ENCODE measurements around the gene WWOX.
A peak's percentile ranks its signal among the peaks of the same experiment; 100 is the strongest.

The WWOX gene

DNA sequence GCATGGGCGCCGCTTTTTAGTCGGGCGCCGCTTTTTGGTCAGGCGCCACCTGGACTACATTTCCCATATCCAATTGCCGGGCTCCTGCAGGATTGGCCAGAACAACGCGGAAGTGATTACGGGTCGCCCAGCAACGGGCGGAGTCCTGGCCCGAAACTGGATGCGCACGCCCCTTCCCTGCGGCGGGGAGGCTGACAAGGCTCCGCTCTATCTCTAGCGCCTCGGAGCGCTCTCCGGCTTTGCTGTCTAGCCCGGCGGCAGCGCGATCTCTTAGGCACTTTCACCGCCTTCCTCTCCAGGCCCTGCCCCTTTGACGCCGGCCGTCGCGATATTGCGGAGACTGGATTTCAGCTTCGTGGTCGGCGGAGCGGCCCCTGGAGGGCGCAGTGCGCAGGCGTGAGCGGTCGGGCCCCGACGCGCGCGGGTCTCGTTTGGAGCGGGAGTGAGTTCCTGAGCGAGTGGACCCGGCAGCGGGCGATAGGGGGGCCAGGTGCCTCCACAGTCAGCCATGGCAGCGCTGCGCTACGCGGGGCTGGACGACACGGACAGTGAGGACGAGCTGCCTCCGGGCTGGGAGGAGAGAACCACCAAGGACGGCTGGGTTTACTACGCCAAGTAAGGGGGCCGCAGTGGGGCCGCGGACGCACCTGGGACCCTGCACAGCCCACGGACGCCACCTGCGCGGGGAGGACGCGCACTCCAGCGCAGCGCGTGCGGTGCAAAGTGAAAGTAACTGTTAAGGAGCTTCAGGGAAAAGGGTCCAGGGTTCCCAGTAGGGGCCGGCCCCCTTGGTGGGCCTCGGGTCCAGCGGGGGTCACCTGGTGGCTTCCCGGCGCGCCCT, at the start of gene WWOX:
WWOX (plus strand) TSS at position 384 of the 841 bp plus-strand sequence.
- DNase-seq (ENCODE audit: low read depth, low spot score), result peak; percentile 99

DNA sequence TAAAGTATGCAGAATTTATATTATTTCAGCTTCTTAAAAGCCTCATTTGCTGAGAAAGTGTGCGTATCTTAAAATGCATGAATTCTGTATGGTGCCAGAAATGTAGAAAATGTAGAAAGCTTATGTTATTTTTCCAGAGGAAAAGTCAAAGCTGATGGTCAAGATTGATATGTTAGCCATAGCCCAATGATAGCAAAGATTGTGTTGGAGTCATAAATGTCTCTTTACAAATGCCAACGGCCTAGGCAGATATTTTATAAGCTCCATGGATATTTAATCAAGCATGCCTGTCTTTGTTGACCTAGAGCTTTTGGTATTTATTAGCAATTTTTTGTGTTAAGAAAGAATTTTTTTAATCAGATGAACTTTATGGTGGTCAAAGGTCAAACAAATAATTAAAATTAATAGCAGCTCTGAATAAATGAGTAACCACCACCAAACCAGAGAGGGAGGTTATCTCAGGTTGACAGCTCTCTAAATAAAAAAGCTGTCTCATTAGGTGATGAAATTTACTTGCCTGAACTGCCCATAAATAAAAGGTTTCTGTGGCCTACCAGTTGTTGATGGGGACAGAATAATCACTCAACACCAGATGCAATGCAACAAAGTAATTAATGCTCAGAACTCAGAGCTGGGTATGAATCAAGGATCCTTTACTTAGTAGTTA, 48.6 kb upstream of the WWOX start:
- DNase-seq (ENCODE audit: low read depth, low spot score), result no peak

DNA sequence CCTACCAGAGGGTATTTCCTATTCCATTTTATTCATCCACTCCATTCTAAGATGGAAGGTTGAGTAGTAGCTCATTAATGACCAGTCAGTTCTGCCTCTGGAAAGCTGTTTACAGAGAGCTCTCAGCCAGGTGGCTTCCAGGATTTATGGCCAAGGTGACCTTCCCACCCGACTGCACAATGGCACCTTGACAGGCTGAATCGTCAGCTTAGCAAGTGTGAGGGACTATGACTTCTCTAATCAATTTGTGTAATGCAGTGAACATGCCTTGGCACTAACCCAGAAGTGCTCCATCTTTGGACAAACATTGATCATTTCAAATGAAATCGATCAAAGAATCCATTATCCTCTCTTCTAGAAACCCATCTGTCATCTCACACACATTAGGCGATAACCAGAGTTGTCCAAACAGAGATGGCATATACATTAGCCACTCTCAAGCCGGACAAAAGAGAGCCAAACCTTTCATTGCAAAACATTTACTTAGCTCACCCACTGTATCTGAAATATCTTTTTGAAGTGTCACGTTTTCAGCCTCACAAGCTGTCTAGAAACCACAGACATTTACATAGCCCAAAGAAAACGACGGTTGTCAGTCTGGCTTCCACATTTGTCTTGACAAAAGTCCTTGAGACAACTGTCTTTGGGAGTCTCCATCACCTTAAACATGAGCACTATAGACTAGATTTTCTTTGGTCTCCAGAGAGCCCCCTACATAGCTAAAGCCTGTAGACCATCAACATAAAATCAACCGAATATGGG, 41.5 kb upstream of the WWOX start:
- no peak for DNase-seq (ENCODE audit: low read depth, low spot score)

DNA sequence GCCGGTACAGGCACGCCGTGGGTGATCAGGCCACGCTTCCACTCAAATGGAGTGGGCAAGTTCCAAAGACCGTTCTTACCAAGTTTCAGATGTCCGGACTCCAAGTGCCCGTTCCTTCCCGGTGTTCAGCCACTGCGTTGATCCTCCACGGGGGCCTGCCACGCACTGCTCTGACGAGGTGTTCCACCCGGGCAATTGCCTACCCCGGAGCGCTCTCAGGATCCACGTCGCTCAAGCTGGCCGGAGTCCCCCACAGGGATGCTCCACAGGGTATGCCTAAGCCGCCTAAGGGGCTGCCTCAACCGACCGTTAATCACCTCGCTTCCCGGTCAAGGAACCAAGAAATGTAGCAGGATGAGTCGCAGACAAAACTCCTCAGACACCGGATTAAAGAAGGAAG, 39.6 kb upstream of the WWOX start:
- peak; percentile 4 for DNase-seq (ENCODE audit: low read depth, low spot score)

GRCh38 chr16:78060295-78060694, 39.2 kb upstream of the WWOX start:
- no peak for DNase-seq (ENCODE audit: low read depth, low spot score)

GRCh38 chr16:78060809-78061208, 38.6 kb upstream of the WWOX start:
- DNase-seq (ENCODE audit: low read depth, low spot score), result no peak

GRCh38 chr16:78065319-78065718, 34.1 kb upstream of the WWOX start:
- no peak for DNase-seq (ENCODE audit: low read depth, low spot score)

DNA sequence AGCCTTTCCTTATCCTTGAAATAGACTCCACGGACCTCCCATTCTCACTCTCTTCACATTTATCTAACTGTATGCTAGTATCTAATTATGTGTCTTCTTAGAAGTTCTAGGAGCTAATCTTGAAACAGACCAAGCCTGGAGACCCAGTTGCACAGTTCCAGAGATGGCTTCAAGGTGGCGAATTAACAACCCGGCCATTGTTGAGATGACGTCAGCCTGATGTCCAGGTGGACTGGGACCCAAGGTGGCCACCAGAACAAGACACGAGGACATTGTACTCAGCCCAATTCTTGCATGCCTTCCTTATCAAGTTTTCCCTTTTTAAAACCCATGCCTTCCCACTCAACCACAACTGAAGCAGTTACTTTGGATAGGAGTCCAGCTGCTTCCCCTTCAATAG, 29.5 kb upstream of the WWOX start:
- no peak for DNase-seq (ENCODE audit: low read depth, low spot score)

DNA sequence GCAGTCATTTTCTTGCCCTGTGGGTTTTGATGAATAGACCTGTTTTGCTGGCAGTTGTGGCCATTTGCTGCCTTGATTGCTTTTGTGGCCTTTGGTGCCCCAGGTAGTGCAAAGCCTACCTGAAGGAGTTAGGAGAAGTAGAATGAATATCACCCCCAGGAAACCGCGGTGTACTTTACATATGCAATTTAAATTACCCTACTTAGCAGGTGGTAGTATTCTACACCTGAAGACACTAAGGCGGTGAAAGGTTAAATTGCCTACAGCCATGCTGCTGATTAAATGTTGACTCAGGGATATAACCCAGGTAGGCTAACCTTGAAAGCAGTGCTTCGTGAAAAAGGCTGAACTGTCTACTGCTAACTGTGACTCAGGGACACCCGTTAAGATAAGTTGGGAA, 27.2 kb upstream of the WWOX start:
- DNase-seq (ENCODE audit: low read depth, low spot score), result peak; percentile 80

DNA sequence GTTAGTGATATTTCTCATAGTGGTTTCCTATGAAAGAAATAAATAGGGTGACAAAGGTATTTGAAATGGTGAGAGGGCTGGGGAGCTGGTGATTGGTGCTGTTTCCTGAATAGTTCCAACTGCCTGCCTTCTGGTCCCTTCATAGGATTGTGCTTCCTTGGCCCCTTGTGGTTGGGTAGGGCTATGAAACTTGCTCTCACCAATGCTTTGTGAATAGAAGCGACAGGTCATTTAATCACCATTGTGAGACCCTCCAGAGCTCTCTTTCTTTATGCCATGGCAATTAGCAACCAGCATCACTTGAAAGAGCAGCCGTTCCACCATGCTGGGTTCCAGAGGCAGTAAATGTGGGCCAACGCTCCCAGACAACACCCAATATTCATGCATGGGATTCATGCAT, 23.7 kb upstream of the WWOX start:
- DNase-seq (ENCODE audit: low read depth, low spot score), result peak; percentile 25

DNA sequence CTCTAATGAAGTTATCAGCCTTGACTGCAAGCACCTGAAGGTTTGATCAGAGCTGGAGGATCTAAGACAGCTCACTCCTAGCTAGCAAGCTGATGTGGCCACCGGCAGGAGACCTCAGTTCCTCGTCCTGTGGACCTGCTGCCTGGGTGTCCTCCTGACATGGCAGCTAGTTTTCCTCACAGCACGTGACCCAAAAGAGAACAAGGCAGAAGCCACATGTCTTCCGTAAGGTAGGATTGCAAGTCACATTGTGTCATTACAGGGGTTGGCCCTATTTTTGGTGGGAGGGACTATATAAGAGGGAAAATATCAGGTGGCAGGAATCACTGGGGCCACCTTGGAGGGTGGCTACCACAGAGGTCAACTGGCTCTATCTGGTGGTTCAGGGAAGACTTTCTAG, 18.1 kb upstream of the WWOX start:
- DNase-seq (ENCODE audit: low read depth, low spot score), result no peak

DNA sequence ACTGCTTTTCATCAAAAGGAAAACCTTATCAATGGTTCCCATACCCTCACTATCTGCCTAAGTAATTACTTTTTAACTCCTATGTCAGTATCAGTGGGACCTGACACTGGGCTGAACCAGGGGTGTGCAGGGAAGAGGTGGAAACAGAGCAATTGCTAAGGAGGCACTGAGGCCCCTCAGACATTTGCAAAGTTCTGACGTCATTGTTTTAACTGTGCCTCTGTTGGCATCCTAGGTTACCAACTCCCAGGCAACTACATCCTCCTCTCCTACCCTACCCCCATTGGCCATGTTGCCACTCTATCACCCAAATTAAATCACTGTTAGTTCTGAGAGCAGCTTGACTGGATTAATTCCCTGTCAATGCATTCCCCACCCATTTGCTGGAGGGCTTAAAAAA, 8.0 kb upstream of the WWOX start:
- DNase-seq (ENCODE audit: low read depth, low spot score), result no peak

GRCh38 chr16:78092758-78093157, 6.7 kb upstream of the WWOX start:
- no peak for DNase-seq (ENCODE audit: low read depth, low spot score)

GRCh38 chr16:78094166-78094565, 5.3 kb upstream of the WWOX start:
- no peak for DNase-seq (ENCODE audit: low read depth, low spot score)

DNA sequence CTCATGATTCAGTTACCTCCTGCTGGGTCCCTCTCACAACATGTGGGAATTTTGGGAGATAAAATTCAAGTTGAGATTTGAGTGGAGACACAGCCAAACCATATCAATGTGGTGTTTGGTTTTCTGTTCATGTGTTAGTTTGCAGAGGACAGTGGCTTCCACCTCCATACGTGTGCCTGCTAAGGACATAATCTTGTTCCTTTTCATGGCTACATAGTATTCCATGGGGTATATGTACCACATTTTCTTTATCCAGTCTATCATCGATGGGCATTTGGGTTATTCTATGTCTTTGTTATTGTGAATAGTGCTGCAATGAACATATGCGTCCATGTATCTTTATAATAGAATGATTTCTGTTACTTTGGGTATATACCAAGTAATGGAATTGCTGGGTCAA, 4.5 kb upstream of the WWOX start:
- no peak for DNase-seq (ENCODE audit: low read depth, low spot score)

DNA sequence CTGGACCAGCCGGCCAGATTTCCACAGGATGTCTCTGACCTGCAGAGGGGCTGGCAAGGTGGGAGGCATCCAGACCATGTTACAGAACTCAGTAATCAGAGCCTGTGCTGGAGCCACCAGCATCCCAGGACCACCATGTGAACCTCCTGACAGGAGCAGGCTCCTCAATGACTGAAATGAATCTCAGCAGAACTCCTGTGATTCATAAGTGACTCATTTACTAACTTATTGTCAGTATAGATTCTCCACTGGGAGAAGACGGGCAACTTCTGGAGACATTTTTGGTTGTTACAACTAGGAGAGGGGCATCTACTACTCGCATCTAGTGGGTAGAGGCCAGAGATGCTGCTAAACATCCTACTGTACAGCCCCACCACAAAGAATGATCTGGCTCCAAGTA, 3.1 kb upstream of the WWOX start:
- no peak for DNase-seq (ENCODE audit: low read depth, low spot score)

DNA sequence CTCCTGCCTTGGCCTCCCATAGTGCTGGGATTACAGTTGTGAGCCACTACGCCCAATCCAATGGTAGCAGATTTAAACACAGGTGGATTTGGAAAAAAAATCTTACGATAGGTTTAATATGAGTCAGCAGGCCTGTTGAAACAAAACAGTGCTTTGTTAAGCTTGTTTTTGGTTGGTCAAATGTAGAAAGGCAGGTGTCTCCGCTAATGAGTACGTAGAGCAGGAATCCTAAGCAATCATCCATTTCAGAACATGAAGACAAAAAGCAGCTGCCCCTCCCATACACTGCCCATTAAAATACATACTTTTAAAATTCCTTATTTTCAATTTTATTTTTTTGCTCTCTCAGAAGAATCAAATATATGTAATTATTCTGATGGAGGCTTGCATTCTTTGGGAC, 1.9 kb upstream of the WWOX start:
- no peak for DNase-seq (ENCODE audit: low read depth, low spot score)

- no peak for DNase-seq (ENCODE audit: low read depth, low spot score)
Measured at GRCh38 chr16:78098087-78098486, 1.4 kb upstream of the WWOX start.

DNA sequence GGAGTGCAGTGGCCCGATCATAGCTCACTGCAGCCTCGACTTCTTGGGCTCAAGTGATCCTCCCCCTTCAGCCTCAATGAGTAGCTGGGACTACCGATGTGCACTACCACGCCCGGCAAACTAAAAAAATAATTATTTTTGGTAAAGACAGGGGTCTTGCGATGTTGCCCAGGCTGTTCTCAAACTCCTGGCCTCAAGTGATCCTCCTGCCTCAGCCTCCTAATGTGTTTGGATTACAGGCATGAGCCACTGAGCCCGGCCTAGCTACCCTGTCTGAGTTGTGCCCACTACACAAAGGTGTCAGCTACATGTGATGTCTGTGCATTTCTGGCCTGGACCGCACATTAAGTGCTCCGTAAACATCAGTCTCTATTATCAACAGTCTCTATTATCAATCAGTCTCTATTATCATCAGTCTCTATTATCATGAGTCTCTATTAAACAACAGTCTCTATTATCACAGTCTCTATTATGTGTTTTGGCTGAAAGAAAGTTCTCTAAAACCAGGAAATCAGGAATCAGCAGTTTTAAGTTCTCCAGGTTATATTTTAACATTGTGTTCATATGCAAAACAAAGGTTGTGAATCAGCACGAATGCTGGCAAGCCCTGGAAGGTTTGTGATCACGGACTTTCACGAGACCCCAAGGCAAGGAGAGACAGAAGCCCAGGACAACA, 721 bp upstream of the WWOX start:
- DNase-seq (ENCODE audit: low read depth, low spot score), result no peak

DNA sequence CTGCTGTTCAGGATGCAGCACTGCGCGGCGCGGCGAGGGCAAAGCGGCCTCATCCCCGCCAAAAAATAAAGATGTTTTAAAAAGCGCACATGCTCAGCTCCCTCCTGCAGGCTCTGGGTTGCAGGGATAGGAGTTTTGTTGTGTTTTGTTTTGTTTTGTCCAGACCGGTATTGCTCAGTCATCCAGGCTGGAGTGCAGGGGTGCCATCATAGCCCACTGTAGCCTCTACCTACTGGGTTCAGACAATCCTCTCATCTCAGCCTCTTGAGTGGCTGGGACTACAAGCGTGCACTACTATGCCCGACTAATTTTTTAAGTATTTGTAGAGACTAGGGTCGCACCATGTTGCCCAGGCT, 636 bp downstream of the WWOX start:
- no peak for DNase-seq (ENCODE audit: low read depth, low spot score)

DNA sequence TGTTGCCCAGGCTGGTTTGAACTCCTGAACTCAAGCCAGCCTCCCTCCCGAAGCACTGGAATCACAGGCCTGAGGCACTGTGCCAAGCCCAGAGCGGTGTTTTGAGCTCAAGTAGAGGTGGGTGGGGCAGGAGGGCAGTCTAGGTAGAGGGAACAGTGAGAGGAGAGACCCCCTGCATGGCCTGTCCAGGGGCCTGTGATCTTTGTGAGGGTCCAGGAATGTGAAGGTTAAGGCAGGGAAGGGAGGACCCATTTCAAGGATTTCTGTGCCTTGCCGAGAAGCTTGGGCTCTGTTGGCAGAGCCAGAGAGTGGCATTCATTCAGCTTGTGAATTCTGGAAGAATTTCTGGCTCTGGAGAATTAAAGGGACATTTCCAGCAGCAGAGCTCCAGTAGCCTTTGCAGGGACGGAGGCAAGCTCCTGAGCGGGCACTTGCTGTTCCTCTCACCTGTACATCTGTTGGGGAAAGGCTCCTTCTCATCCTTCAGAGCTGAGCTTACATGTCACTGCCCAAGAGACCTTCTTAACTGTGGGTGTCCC, 2.7 kb downstream of the WWOX start:
- no peak for DNase-seq (ENCODE audit: low read depth, low spot score)

GRCh38 chr16:78102865-78103264, 3.4 kb downstream of the WWOX start:
- DNase-seq (ENCODE audit: low read depth, low spot score), result no peak

Data from ELF-1 (cell line).